Activated T-helper 2 cell treated with anti-CD3 and anti-CD28 coated beads, Interferon-gamma antibody, Interleukin-2, Interleukin-4, amounts not matched to agents 10 μg/mL and 5 μg/mL and 100 μg/mL, durations not matched to agents 14 hours and 24 hours and 36 hours (primary cell): ENCODE measurements around the gene GALM. TPM values are rescaled to one million over a fixed set of nuclear protein-coding genes. Genes with fewer than 3 reads are reported as not detected.

Source experiments
- total RNA-seq: library from RNA; stranded (reverse); gene quantifications from 2 replicates; pipeline ENCODE4 v1.2.3, GENCODE V29; 2022

GALM gene
- total RNA-seq, 1 donor from 2014 or later, result 42.1 TPM

Other genes starting within 250 kb of the GALM start
- gene HNRNPLL, start 63.2 kb upstream of the GALM start, total RNA-seq, result 65.7 and 67.7 TPM in 2 replicates
- gene SRSF7, start 85.2 kb downstream of the GALM start, total RNA-seq, result 401 and 406 TPM in 2 replicates
- 29.9 and 33.6 TPM in 2 replicates for gene GEMIN6, start 112.1 kb downstream of the GALM start, total RNA-seq
- gene DHX57, start 209.8 kb downstream of the GALM start, total RNA-seq, result 18.5 and 21.7 TPM in 2 replicates
- 4.1 and 4.7 TPM in 2 replicates for gene MORN2, start 209.9 kb downstream of the GALM start, total RNA-seq
- 0.25 TPM in 1 of 2 replicates, not detected in the other for gene ARHGEF33, start 223.8 kb downstream of the GALM start, total RNA-seq